Midbrain (tissue), 1 donor: ENCODE results near the gene ZPLD1.

Source experiments
- DNase-seq: peaks from one replicate; lab custom pipeline; 2025; lab: John Stamatoyannopoulos, UW

ZPLD1 gene

DNA sequence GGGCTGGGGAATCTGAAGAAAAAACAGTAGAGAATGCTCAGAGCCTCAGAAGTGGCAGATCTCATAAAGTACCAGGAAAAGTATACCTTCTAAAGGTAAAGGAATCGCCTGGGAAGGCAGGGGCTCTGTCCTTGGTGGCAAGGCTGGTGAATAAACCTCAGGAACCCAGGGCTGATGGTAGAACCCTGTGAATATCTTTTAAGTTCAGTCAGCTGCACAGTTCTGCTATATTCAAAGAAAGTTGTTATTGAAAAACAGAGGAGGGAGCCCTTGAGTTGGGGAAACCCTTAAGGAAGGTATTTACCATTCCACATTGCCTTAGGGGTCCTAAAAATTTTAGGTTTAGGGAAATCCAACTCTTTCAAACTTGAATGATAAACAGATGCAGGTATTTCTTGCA is 31.2 kb downstream of the ZPLD1 start:
- DNase-seq, result no peak

- no peak for DNase-seq
Observed at GRCh38 chr3:102470066-102470465, 35.3 kb downstream of the ZPLD1 start.

DNA sequence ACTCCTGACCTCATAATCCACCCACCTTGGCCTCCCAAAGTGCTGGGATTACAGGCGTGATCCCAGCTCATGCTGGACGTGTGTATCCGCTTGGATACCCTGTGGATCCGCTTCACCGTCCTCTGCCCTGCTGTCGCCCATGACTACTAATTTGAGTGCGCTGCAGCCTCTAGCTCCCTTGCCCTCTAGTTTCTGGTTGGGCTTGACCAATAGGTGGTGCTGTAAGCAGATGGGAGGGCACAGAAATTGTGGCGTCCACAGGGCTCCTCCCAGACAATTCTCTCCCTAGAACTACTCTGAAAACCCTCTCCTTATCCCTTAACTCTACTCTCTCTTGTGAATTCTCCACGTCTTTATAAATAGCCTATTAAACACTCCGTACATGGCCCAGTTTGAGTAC is 36.2 kb downstream of the ZPLD1 start:
- no peak for DNase-seq

DNA sequence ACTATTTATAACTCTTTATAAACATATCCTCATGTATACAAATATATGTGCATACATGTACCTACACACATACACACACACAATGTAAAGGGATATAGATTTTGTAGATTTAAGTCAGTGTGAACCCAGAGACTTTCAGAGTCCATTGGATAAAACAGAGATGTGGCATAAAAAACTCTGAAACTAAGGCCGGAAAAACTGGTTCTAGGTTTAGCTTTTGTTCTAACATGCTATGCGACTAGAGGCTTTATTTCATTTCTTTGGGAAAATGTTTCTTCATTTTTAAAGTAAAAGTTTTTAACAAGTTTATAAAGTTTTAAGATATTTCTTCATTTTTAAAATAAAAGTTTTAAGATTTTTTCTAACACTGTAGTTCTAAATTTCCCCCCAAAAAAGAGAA is 36.7 kb downstream of the ZPLD1 start:
- no peak for DNase-seq

- no peak for DNase-seq
Observed at GRCh38 chr3:102473648-102474047, 38.8 kb downstream of the ZPLD1 start.

DNA sequence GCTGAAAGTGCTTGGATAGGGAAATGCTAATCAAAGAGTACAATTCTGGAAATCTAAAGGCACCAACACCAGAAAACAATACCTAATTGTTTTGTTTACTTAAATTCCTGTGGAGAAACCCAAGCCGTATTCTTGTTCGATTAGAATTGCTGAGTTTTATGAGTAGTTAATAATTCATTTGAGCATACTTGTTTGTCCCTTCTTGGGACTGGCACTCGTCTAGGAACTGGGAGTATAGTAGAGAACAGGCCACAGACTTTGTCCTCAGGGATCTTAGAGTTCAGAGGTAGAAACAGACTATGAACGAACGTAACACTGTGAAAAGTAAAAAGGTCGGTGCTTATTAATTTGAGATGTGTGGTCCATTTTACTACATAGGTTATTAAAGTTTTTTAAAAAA is 39.4 kb downstream of the ZPLD1 start:
- DNase-seq, result no peak

DNA sequence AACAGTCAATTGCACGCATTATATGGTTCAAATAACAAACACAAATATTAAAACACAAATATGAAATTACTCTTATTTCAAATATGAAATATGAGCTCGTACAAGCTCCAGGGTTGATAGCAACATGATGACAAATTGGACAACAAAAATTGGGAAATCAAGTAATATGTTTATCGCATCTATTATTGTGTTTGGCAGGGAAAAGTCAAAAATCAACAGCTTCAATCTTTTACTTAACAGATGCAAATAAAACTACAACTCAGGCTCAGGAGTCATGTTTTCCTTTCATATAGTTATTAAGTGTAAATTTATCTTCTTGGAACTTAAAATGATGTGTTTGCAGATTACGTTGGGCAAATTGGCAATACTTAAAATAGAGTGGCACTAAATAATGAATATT is 41.4 kb downstream of the ZPLD1 start:
- DNase-seq, result no peak

DNA sequence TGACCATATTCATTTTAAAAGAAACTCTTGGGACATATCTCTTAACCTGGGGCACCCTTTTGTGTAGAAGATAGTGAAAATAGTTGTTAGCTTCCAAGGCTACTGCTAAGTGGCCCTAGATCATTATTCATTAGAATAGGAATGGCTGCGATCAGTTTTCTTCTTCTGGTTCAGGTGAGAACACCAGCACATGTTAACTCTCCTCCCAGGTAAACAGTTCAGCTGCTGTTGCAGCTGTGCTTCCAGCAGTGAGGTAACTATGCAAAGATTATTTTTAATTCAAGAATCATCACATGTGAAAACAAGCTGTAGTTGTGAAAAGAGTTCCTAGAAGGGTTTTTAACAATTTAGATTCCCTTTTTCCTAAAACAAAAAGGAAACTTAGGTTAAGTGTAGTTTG is 43.3 kb downstream of the ZPLD1 start:
- no peak for DNase-seq

- no peak for DNase-seq
Observed at GRCh38 chr3:102480139-102480538, 45.3 kb downstream of the ZPLD1 start.

- DNase-seq, result no peak
Observed at GRCh38 chr3:102481050-102481449, 46.2 kb downstream of the ZPLD1 start.

- no peak for DNase-seq
Observed at GRCh38 chr3:102483556-102483955, 48.7 kb downstream of the ZPLD1 start.

- DNase-seq, result no peak
Observed at GRCh38 chr3:102484363-102484762, 49.5 kb downstream of the ZPLD1 start.

DNA sequence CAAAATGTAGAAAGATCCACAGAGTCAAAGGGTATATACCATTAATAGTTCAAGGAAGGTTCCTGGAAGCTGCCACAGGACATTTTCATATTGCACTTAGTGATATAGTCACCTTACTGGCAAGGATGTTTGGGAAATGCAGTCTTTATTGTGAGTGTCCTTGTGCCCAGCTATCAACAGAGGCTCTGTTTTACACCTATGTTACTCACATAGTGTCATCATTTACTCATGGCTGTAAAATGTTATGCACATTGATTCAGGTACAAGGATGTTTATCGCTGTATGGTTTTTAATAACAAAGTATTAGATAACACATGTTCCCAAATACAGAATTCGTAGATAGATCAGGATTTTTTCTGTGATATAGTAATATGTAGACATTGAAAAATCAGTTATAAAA is 50.9 kb downstream of the ZPLD1 start:
- no peak for DNase-seq

GRCh38 chr3:102488331-102488730 is 53.5 kb downstream of the ZPLD1 start:
- no peak for DNase-seq

DNA sequence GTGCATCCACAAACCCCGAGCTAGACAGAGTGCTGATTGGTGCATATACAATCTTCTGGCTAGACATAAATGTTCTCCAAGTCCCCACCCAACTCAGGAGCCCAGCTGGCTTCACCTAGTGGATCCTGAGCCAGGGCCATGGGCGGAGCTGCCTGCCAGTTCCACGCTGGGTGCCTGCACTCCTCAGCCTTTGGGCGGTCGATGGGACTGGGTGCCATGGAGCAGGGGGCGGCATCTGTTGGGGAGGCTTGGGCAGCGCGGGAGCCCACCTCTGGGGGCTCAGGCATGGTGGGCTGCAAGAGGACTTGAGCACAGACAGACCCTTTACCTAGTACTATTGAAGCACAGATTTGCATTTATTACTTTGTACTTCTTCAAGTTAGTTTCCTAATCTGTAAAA is 57.5 kb downstream of the ZPLD1 start:
- DNase-seq, result no peak

DNA sequence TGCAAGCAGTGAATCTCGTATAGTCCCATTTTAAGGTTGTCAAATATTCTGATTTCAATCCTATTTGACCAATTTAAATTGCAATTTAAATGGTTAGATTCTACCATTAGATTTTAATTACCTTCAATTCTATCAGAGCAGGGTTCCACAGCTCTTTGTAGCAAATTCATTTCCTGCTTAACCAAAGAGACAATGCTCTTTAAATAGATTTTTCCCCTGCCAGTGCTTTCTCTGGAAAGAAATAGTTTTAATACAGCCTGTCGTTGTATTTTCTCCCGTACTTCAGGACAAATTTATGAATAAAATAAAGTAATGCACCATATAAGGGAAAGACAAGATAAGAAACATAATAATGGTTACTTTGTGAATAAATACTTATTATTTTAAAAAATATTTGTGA is 62.8 kb downstream of the ZPLD1 start:
- DNase-seq, result no peak

- DNase-seq, result no peak
Observed at GRCh38 chr3:102505542-102505941, 70.7 kb downstream of the ZPLD1 start.

GRCh38 chr3:102510663-102511062 is 75.8 kb downstream of the ZPLD1 start:
- no peak for DNase-seq

GRCh38 chr3:102511168-102511567 is 76.4 kb downstream of the ZPLD1 start:
- no peak for DNase-seq

- no peak for DNase-seq
Observed at GRCh38 chr3:102511639-102512038, 76.8 kb downstream of the ZPLD1 start.

DNA sequence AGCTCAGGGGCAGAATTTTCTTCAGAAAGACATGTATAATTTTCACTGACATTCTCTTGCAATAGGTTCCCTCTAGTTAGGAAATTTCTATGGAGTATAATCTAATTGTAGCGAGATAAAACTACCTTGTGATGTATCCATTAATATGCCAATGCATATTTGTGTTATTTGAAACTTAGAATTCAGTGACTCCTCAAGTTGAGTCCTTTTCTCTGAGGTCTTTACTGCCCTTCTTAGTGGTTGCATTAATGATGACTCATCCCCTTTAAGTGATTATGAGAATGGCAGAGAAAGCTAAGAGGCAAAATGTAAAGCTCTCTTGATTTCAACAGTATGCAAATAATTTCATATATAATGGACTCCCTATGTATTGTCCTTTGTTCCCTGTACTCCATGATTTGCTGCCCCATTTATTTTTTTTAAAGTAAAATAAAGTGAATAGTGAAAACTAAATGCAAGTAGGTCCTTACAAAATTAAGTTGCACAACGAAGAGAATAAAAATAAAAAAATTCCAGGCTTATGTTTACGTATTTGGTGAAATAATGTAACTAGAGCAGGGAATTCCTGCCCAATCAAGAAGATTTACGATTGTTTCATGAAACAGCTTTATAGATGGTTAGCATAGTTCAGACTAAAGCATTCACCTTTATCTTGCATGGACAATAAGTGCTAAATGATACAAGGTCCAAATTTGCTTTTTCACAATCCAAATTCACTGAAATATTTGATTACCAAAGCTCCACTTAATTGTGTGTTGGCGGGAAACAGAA is 78.1 kb downstream of the ZPLD1 start:
- DNase-seq, result no peak

GRCh38 chr3:102514241-102514640 is 79.4 kb downstream of the ZPLD1 start:
- no peak for DNase-seq

- DNase-seq, result no peak
Observed at GRCh38 chr3:102521246-102521645, 86.4 kb downstream of the ZPLD1 start.

DNA sequence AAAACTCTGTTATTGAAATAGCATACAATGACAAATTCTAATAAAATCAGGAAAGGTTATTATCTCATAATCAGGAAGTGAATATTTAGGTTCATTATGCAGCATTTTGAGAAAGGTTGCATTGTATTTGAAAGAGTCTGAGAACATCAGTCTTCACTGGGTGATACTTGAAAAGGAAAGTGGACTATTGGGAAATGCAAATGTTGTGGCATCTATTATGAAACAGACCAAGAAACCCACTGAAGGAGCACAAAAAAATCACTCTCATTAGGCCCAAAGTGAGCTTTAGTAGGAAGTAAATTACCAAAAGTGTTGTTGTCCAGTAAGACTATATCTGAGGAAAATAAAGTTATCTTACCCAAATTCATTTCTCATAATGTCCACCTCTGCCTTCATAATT is 90.8 kb downstream of the ZPLD1 start:
- DNase-seq, result no peak
